GM12873 (cell line): Measurements from ENCODE around the gene CTSE.

ENCODE experiments used
- TF ChIP-seq, protein P1 (sequence below): IDR thresholded peaks from 2 replicates; pipeline ENCODE4 v1.5.1; 2012; ENCODE audit warnings: low read depth, mild to moderate bottlenecking, moderate library complexity, low read length, control low read depth; ENCODE audit not compliant: insufficient read depth; ENCODE audit errors: missing control alignments

CTSE gene

GRCh38 chr1:206048582-206048981, 24.9 kb upstream of the CTSE start:
- TF ChIP-seq, protein P1, sequence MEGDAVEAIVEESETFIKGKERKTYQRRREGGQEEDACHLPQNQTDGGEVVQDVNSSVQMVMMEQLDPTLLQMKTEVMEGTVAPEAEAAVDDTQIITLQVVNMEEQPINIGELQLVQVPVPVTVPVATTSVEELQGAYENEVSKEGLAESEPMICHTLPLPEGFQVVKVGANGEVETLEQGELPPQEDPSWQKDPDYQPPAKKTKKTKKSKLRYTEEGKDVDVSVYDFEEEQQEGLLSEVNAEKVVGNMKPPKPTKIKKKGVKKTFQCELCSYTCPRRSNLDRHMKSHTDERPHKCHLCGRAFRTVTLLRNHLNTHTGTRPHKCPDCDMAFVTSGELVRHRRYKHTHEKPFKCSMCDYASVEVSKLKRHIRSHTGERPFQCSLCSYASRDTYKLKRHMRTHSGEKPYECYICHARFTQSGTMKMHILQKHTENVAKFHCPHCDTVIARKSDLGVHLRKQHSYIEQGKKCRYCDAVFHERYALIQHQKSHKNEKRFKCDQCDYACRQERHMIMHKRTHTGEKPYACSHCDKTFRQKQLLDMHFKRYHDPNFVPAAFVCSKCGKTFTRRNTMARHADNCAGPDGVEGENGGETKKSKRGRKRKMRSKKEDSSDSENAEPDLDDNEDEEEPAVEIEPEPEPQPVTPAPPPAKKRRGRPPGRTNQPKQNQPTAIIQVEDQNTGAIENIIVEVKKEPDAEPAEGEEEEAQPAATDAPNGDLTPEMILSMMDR, result no peak

DNA sequence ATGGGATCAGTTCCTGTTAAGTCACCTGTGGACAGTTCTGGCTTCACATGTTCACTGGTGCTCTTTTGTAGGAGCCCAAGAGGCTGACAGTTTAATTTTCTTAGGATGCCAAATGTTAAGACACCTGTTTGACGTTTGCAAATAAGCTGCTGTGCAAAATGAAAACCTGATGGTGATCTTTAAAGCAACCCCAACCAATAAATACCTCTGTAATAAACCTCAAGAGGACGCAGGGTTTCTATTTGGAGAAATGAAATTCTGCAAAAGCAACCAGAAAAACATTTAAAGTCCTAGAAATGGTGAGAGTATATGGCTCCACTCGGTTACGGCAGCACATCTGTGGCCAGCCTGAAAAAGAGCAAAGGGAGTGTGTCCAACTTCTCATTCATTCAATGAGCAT, 23.6 kb upstream of the CTSE start:
- TF ChIP-seq, protein P1, result no peak

GRCh38 chr1:206041640-206042039, 17.9 kb upstream of the CTSE start:
- TF ChIP-seq, protein P1, result no peak

DNA sequence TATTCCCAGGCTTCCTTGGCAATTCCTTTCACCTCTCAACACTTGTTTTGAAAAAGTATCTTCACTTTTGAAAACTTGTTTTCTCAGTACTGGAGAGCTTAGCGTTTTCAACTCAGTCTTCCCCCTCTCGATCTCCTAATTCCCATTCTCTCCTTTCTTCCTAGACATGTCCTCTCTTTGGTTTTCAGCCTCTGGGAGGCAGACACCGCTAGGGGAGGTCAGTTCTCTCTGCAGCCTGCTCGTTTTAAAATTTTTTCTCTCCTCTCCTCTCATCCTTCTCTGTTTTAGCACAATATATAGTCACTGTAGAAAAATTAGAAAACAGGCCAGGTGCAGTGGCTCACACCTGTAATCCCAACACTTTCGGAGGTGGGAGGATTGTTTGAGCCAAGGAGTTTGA, 16.6 kb upstream of the CTSE start:
- TF ChIP-seq, protein P1, result no peak

- TF ChIP-seq, protein P1, result no peak
Measured at GRCh38 chr1:206039046-206039973, 15.6 kb upstream of the CTSE start.

- TF ChIP-seq, protein P1, result no peak
Measured at GRCh38 chr1:206037581-206037980, 13.9 kb upstream of the CTSE start.

DNA sequence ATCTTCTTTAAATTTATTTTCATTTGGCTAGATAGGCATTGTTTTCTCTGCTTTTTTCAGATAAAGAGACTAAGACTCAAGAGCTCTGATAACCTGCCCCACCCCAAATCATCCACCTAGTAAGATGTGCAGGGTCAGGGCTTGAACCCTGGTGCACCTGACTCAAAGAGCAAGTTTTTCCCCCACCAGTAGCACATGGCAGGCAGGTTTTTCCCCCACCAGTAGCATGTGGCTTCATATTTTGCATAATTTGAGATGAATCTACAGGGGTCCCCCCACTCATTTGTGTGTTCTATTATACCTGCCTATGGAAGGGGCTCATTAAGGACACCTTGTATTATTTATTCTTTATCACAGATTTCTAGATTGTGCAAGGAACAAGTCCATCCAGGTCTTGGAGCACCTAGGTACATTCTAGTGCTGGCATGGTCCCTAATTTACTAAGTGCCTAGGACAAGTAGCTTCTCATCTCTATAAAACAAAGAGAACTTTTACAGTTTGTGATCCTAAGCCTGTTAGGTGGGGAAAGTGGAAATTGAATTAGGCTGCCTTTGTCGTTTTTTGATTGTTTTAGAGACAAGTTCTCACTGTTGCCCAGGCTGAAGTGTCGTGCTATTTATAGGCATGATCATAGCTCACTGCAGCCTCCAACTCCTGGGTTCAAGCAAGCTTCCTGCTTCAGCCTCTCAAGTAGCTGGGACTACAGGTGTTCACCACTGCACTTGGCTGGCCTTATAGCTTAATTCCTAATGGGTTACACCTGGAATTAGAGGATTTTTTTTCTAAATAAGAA, 13.2 kb upstream of the CTSE start:
- TF ChIP-seq, protein P1, result no peak
